ENCODE results near the gene PPP4R2.

PPP4R2 gene

GRCh38 chr3:72996473-72997333 lies at the start of gene PPP4R2:
Gene PPP4R2, plus strand, starts transcription at chr3:72996811. Its CDS starts 227 bp downstream, at chr3:72997038.
- no peaks in the 10 kb centered on the region for H3K27me3 ChIP-seq (replicated peaks; ENCODE audit: control insufficient read depth, insufficient read depth, low read length)
- peak; percentile 98 for DNase-seq (ENCODE audit: low read depth)
- peaks cover 43% of the 10 kb centered on the region for H3K4me1 ChIP-seq (ENCODE audit: control insufficient read depth, insufficient read depth, low read length)
- H3K36me3 ChIP-seq (ENCODE audit: control insufficient read depth, insufficient read depth, low read length, severe bottlenecking), result peaks cover 25% of the 10 kb centered on the region
- H3K9ac ChIP-seq (ENCODE audit: low read length), result peak within 1 kb of the TSS; percentile 95
- no peaks in the 10 kb centered on the region for H3K9me3 ChIP-seq (ENCODE audit: control insufficient read depth, low read length)
- H3K4me3 ChIP-seq (ENCODE audit: low read length), result peak within 1 kb of the TSS; percentile 94

GRCh38 chr3:72947715-72948490 lies 48.7 kb upstream of the PPP4R2 start:
- no peaks in the 10 kb centered on the region for H3K9me3 ChIP-seq (ENCODE audit: control insufficient read depth, low read length)
- no peak for DNase-seq (ENCODE audit: low read depth)

GRCh38 chr3:72949016-72949415 lies 47.6 kb upstream of the PPP4R2 start:
- peaks cover 15% of the 10 kb centered on the region for H3K4me1 ChIP-seq (ENCODE audit: control insufficient read depth, insufficient read depth, low read length)
- no peaks in the 10 kb centered on the region for H3K9me3 ChIP-seq (ENCODE audit: control insufficient read depth, low read length)
- no peaks in the 10 kb centered on the region for H3K36me3 ChIP-seq (ENCODE audit: control insufficient read depth, insufficient read depth, low read length, severe bottlenecking)
- no peak overlapping the region for H3K4me3 ChIP-seq (ENCODE audit: low read length)
- H3K9ac ChIP-seq (ENCODE audit: low read length), result no peak overlapping the region
- DNase-seq (ENCODE audit: low read depth), result no peak
- no peaks in the 10 kb centered on the region for H3K27me3 ChIP-seq (replicated peaks; ENCODE audit: control insufficient read depth, insufficient read depth, low read length)

More at GRCh38 chr3:72947715-72948490, 48.7 kb upstream of the PPP4R2 start:
- no peak overlapping the region for H3K4me3 ChIP-seq (ENCODE audit: low read length)
- H3K4me1 ChIP-seq (ENCODE audit: control insufficient read depth, insufficient read depth, low read length), result peaks cover 5% of the 10 kb centered on the region
- H3K27me3 ChIP-seq (replicated peaks; ENCODE audit: control insufficient read depth, insufficient read depth, low read length), result no peaks in the 10 kb centered on the region
- H3K9ac ChIP-seq (ENCODE audit: low read length), result no peak overlapping the region
- H3K36me3 ChIP-seq (ENCODE audit: control insufficient read depth, insufficient read depth, low read length, severe bottlenecking), result no peaks in the 10 kb centered on the region

- no peak for DNase-seq (ENCODE audit: low read depth)
- Histone ChIP-seq H3K27me3 (replicated peaks; ENCODE audit: control insufficient read depth, insufficient read depth, low read length) (no peaks in the 10 kb centered on the region), H3K4me3 (ENCODE audit: low read length) (no peak overlapping the region), H3K36me3 (ENCODE audit: control insufficient read depth, insufficient read depth, low read length, severe bottlenecking) (no peaks in the 10 kb centered on the region), H3K4me1 (ENCODE audit: control insufficient read depth, insufficient read depth, low read length) (peaks cover 15% of the 10 kb centered on the region), H3K9me3 (ENCODE audit: control insufficient read depth, low read length) (no peaks in the 10 kb centered on the region), H3K9ac (ENCODE audit: low read length) (no peak overlapping the region)
Observed at GRCh38 chr3:72950372-72950771, 46.2 kb upstream of the PPP4R2 start.

- Histone ChIP-seq H3K9me3 (ENCODE audit: control insufficient read depth, low read length) (no peaks in the 10 kb centered on the region), H3K4me1 (ENCODE audit: control insufficient read depth, insufficient read depth, low read length) (peaks cover 12% of the 10 kb centered on the region), H3K4me3 (ENCODE audit: low read length) (no peak overlapping the region), H3K9ac (ENCODE audit: low read length) (no peak overlapping the region), H3K27me3 (replicated peaks; ENCODE audit: control insufficient read depth, insufficient read depth, low read length) (no peaks in the 10 kb centered on the region), H3K36me3 (ENCODE audit: control insufficient read depth, insufficient read depth, low read length, severe bottlenecking) (no peaks in the 10 kb centered on the region)
- DNase-seq (ENCODE audit: low read depth), result no peak
Observed at GRCh38 chr3:72950801-72951200, 45.8 kb upstream of the PPP4R2 start.

- H3K4me1 ChIP-seq (ENCODE audit: control insufficient read depth, insufficient read depth, low read length), result peaks cover 11% of the 10 kb centered on the region
- H3K4me3 ChIP-seq (ENCODE audit: low read length), result no peak overlapping the region
- H3K9me3 ChIP-seq (ENCODE audit: control insufficient read depth, low read length), result no peaks in the 10 kb centered on the region
- peak; percentile 17 for DNase-seq (ENCODE audit: low read depth)
- H3K27me3 ChIP-seq (replicated peaks; ENCODE audit: control insufficient read depth, insufficient read depth, low read length), result no peaks in the 10 kb centered on the region
- H3K36me3 ChIP-seq (ENCODE audit: control insufficient read depth, insufficient read depth, low read length, severe bottlenecking), result no peaks in the 10 kb centered on the region
- H3K9ac ChIP-seq (ENCODE audit: low read length), result no peak overlapping the region
Observed at GRCh38 chr3:72951259-72951722, 45.3 kb upstream of the PPP4R2 start.

GRCh38 chr3:72953325-72953956 lies 43.2 kb upstream of the PPP4R2 start:
- Histone ChIP-seq H3K36me3 (ENCODE audit: control insufficient read depth, insufficient read depth, low read length, severe bottlenecking) (no peaks in the 10 kb centered on the region), H3K9me3 (ENCODE audit: control insufficient read depth, low read length) (no peaks in the 10 kb centered on the region), H3K4me1 (ENCODE audit: control insufficient read depth, insufficient read depth, low read length) (peaks cover 27% of the 10 kb centered on the region), H3K4me3 (ENCODE audit: low read length) (no peak overlapping the region), H3K27me3 (replicated peaks; ENCODE audit: control insufficient read depth, insufficient read depth, low read length) (no peaks in the 10 kb centered on the region), H3K9ac (ENCODE audit: low read length) (no peak overlapping the region)
- no peak for DNase-seq (ENCODE audit: low read depth)

- no peak for DNase-seq (ENCODE audit: low read depth)
- Histone ChIP-seq H3K4me1 (ENCODE audit: control insufficient read depth, insufficient read depth, low read length) (peaks cover 46% of the 10 kb centered on the region), H3K9ac (ENCODE audit: low read length) (no peak overlapping the region)
Observed at GRCh38 chr3:72957297-72957696, 39.3 kb upstream of the PPP4R2 start.

GRCh38 chr3:72959336-72959735 lies 37.3 kb upstream of the PPP4R2 start:
- no peak for DNase-seq (ENCODE audit: low read depth)
- H3K9ac ChIP-seq (ENCODE audit: low read length), result no peak overlapping the region
- H3K9me3 ChIP-seq (ENCODE audit: control insufficient read depth, low read length), result no peaks in the 10 kb centered on the region
- peaks cover 35% of the 10 kb centered on the region for H3K4me1 ChIP-seq (ENCODE audit: control insufficient read depth, insufficient read depth, low read length)
- H3K36me3 ChIP-seq (ENCODE audit: control insufficient read depth, insufficient read depth, low read length, severe bottlenecking), result no peaks in the 10 kb centered on the region
- H3K4me3 ChIP-seq (ENCODE audit: low read length), result no peak overlapping the region
- no peaks in the 10 kb centered on the region for H3K27me3 ChIP-seq (replicated peaks; ENCODE audit: control insufficient read depth, insufficient read depth, low read length)

More at GRCh38 chr3:72957297-72957696, 39.3 kb upstream of the PPP4R2 start:
- Histone ChIP-seq H3K9me3 (ENCODE audit: control insufficient read depth, low read length) (no peaks in the 10 kb centered on the region), H3K27me3 (replicated peaks; ENCODE audit: control insufficient read depth, insufficient read depth, low read length) (no peaks in the 10 kb centered on the region), H3K4me3 (ENCODE audit: low read length) (no peak overlapping the region), H3K36me3 (ENCODE audit: control insufficient read depth, insufficient read depth, low read length, severe bottlenecking) (no peaks in the 10 kb centered on the region)

GRCh38 chr3:72960812-72961518 lies 35.6 kb upstream of the PPP4R2 start:
- Histone ChIP-seq H3K27me3 (replicated peaks; ENCODE audit: control insufficient read depth, insufficient read depth, low read length) (no peaks in the 10 kb centered on the region), H3K4me1 (ENCODE audit: control insufficient read depth, insufficient read depth, low read length) (peaks cover 35% of the 10 kb centered on the region), H3K9ac (ENCODE audit: low read length) (peak overlapping the region; percentile 8), H3K9me3 (ENCODE audit: control insufficient read depth, low read length) (no peaks in the 10 kb centered on the region), H3K4me3 (ENCODE audit: low read length) (no peak overlapping the region), H3K36me3 (ENCODE audit: control insufficient read depth, insufficient read depth, low read length, severe bottlenecking) (no peaks in the 10 kb centered on the region)
- DNase-seq (ENCODE audit: low read depth), result peak; percentile 86

All from adipocyte (in vitro differentiated cells).